Liver (tissue), 3 donors: ENCODE data around the gene YPEL5.

Experiments
- GABPA ChIP-seq, 2 donors: IDR thresholded peaks in 1 of 2; conservative IDR thresholded peaks in 1 of 2; 2 replicates each; pipeline ENCODE4 v1.6.1; 2016; ENCODE audit warnings: antibody characterized with exemption in 2 of 2, mild to moderate bottlenecking in 1 of 2, moderate library complexity in 1 of 2
- HNF4A ChIP-seq, 2 donors: conservative IDR thresholded peaks; 2 replicates each; pipeline ENCODE4 v1.6.1; 2016; ENCODE audit warnings: antibody characterized with exemption in 2 of 2, mild to moderate bottlenecking in 2 of 2
- JUND ChIP-seq, 2 donors: IDR thresholded peaks; 2 replicates each; pipeline ENCODE4 v1.6.1; 2016; ENCODE audit warnings: antibody characterized with exemption in 2 of 2
- SP1 ChIP-seq: IDR thresholded peaks from 2 replicates; pipeline ENCODE4 v1.6.1; 2018; ENCODE audit warnings: antibody characterized with exemption, mild to moderate bottlenecking
- YY1 ChIP-seq: IDR thresholded peaks from 2 replicates; pipeline ENCODE4 v1.6.1; 2016; ENCODE audit warnings: antibody characterized with exemption, mild to moderate bottlenecking
- TF ChIP-seq, protein P1 (sequence below): fragments of 150-350 bp; IDR thresholded peaks from 2 replicates; pipeline ENCODE4 v1.5.1; 2017; ENCODE audit warnings: improper control_type of control experiment, low read depth, low read length; ENCODE audit not compliant: missing input control
- TF ChIP-seq, protein P2 (sequence below): IDR thresholded peaks from 2 replicates; pipeline ENCODE4 v1.6.1; 2016; ENCODE audit warnings: antibody characterized with exemption
- donor health status: healthy.
- donor health status: healthy.

DNA sequence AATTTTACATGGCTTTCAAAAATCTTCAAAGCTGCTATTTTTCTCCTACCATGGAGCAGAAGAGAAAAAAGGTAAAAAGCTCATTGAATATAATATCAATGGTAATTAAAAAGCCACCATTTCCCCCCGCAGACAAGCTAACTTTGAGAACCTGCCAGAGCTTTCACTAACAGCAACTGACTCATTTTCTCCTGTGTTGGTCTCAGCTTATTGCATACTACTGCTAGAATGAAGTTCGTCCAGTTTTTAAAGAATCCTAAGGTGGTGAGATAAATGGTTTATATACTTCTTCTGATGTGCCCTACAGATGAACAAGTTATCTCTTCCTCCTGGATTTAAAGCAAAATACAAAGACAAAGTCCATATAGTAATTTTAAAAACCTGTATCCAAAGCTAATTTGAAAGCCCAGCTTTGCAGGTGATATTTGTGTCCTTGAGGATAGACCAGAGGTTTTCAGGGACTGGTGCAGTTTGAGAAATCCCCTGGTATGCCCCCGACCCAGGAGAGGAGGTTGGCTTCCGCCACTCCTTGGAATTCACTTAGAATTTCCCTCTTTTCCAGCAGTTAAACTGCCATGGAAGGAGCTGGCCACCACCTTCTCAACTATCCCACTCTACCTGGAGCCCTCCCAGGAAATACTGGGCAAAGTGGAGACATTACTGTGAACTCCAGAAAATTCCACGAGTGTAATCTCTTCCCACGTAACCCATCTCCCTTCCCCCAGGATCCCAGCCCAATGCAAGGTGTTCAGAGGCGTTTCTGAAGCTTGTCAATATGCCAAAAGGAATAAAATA is 17.5 kb downstream of the YPEL5 start:
- TF ChIP-seq, protein P1, sequence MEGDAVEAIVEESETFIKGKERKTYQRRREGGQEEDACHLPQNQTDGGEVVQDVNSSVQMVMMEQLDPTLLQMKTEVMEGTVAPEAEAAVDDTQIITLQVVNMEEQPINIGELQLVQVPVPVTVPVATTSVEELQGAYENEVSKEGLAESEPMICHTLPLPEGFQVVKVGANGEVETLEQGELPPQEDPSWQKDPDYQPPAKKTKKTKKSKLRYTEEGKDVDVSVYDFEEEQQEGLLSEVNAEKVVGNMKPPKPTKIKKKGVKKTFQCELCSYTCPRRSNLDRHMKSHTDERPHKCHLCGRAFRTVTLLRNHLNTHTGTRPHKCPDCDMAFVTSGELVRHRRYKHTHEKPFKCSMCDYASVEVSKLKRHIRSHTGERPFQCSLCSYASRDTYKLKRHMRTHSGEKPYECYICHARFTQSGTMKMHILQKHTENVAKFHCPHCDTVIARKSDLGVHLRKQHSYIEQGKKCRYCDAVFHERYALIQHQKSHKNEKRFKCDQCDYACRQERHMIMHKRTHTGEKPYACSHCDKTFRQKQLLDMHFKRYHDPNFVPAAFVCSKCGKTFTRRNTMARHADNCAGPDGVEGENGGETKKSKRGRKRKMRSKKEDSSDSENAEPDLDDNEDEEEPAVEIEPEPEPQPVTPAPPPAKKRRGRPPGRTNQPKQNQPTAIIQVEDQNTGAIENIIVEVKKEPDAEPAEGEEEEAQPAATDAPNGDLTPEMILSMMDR: no peak
- TF ChIP-seq, protein P2, sequence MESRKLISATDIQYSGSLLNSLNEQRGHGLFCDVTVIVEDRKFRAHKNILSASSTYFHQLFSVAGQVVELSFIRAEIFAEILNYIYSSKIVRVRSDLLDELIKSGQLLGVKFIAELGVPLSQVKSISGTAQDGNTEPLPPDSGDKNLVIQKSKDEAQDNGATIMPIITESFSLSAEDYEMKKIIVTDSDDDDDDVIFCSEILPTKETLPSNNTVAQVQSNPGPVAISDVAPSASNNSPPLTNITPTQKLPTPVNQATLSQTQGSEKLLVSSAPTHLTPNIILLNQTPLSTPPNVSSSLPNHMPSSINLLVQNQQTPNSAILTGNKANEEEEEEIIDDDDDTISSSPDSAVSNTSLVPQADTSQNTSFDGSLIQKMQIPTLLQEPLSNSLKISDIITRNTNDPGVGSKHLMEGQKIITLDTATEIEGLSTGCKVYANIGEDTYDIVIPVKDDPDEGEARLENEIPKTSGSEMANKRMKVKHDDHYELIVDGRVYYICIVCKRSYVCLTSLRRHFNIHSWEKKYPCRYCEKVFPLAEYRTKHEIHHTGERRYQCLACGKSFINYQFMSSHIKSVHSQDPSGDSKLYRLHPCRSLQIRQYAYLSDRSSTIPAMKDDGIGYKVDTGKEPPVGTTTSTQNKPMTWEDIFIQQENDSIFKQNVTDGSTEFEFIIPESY: no peak
- no peak for TF ChIP-seq GABPA (IDR thresholded peaks at IDR 0.05 in 1 of 2, conservative IDR thresholded peaks at IDR 0.05 in 1 of 2)
- TF ChIP-seq SP1: no peak
- no peak for TF ChIP-seq HNF4A (conservative IDR thresholded peaks at IDR 0.05)
- no peak for TF ChIP-seq JUND (IDR thresholded peaks at IDR 0.05)
- no peak for TF ChIP-seq YY1
